Progenitor cell of endocrine pancreas (in vitro differentiated cells): ENCODE results near the gene POLR3GL. TPM values are rescaled to one million over a fixed set of nuclear protein-coding genes. Genes with fewer than 3 reads are reported as not detected.

Source experiments
- DNase-seq: peaks from one replicate; pipeline ENCODE4 v3.0.0; 2021; ENCODE audit warnings: low spot score; ENCODE audit not compliant: unreplicated experiment
- H3K27ac Mint-ChIP-seq: 2 replicates; pipeline ENCODE4 v1.8.0; 2021; ENCODE audit warnings: mild to moderate bottlenecking, moderate library complexity, mixed read lengths
- H3K27me3 Mint-ChIP-seq: 2 replicates; pipeline ENCODE4 v1.8.0; 2021; ENCODE audit warnings: mixed read lengths
- H3K36me3 Mint-ChIP-seq: 2 replicates; pipeline ENCODE4 v1.8.0; 2022; ENCODE audit warnings: mixed read lengths; ENCODE audit not compliant: insufficient read depth
- H3K4me1 Mint-ChIP-seq: 2 replicates; pipeline ENCODE4 v1.8.0; 2021; ENCODE audit warnings: low read depth, mixed read lengths
- H3K4me3 Mint-ChIP-seq: 2 replicates; pipeline ENCODE4 v1.8.0; 2021; ENCODE audit warnings: low read depth, mild to moderate bottlenecking, moderate library complexity, mixed read lengths
- H3K9me3 Mint-ChIP-seq: 2 replicates; pipeline ENCODE4 v1.8.0; 2021; ENCODE audit warnings: low read depth, mixed read lengths
- CTCF ChIP-seq: fragments of 200-600 bp; sonication (generic); IDR thresholded peaks from one replicate; pipeline ENCODE4 v1.5.0; 2021; ENCODE audit warnings: antibody characterized with exemption, mild to moderate bottlenecking; ENCODE audit not compliant: unreplicated experiment
- total RNA-seq: library from RNA; stranded (reverse); gene quantifications from 2 replicates; pipeline ENCODE4 v1.2.1, GENCODE V29; 2021

POLR3GL gene
- total RNA-seq, 1 donor from 2014 or later: 13.7 TPM

GRCh38 chr1:145963265-145964019, 1.0 kb upstream of the POLR3GL start:
- Mint-ChIP-seq H3K27me3 (peaks cover 52% of the 10 kb centered on the region), H3K27ac (no peak overlapping the region), H3K4me1 (peaks cover 20% of the 10 kb centered on the region), H3K4me3 (peak overlapping the region; percentile 88), H3K9me3 (no peaks in the 10 kb centered on the region), H3K36me3 (peaks cover 4% of the 10 kb centered on the region)
- DNase-seq: no peak
- TF ChIP-seq CTCF: no peak

GRCh38 chr1:145965119-145965744, 742 bp downstream of the POLR3GL start:
- DNase-seq: no peak
- peak overlapping the region; percentile 88 for H3K4me3 Mint-ChIP-seq
- no peak overlapping the region for H3K27ac Mint-ChIP-seq
- peaks cover 34% of the 10 kb centered on the region for H3K27me3 Mint-ChIP-seq
- no peak for TF ChIP-seq CTCF
- peaks cover 20% of the 10 kb centered on the region for H3K4me1 Mint-ChIP-seq
- no peaks in the 10 kb centered on the region for H3K9me3 Mint-ChIP-seq
- peaks cover 5% of the 10 kb centered on the region for H3K36me3 Mint-ChIP-seq

GRCh38 chr1:145967288-145967687, 2.8 kb downstream of the POLR3GL start:
- H3K27me3 Mint-ChIP-seq: peaks cover 17% of the 10 kb centered on the region
- no peak overlapping the region for H3K4me3 Mint-ChIP-seq
- peaks cover 8% of the 10 kb centered on the region for H3K4me1 Mint-ChIP-seq
- H3K27ac Mint-ChIP-seq: no peak overlapping the region
- H3K9me3 Mint-ChIP-seq: no peaks in the 10 kb centered on the region
- no peak for DNase-seq
- TF ChIP-seq CTCF: no peak
- H3K36me3 Mint-ChIP-seq: peaks cover 5% of the 10 kb centered on the region

GRCh38 chr1:145972580-145972979, 8.1 kb downstream of the POLR3GL start:
- Mint-ChIP-seq H3K27me3 (no peaks in the 10 kb centered on the region), H3K4me1 (peaks cover 1% of the 10 kb centered on the region), H3K36me3 (peaks cover 4% of the 10 kb centered on the region), H3K27ac (no peak overlapping the region), H3K9me3 (no peaks in the 10 kb centered on the region), H3K4me3 (no peak overlapping the region)
- no peak for TF ChIP-seq CTCF
- no peak for DNase-seq

- Mint-ChIP-seq H3K9me3 (no peaks in the 10 kb centered on the region), H3K36me3 (peaks cover 1% of the 10 kb centered on the region), H3K4me1 (peaks cover 4% of the 10 kb centered on the region), H3K27ac (no peak overlapping the region), H3K27me3 (no peaks in the 10 kb centered on the region), H3K4me3 (no peak overlapping the region)
- no peak for DNase-seq
- no peak for TF ChIP-seq CTCF
These were observed 10.2 kb downstream of the POLR3GL start for GRCh38 chr1:145974721-145975120.
